ENCODE measurements around the gene C2CD4B.

C2CD4B gene

GRCh38 chr15:62118520-62119226, 46.4 kb downstream of the C2CD4B start:
- no peak for DNase-seq

- DNase-seq: no peak
Measured at GRCh38 chr15:62115847-62116246, 49.2 kb downstream of the C2CD4B start.

All from cerebellar nuclear complex (tissue), 1 donor.